GM23338 (cell line): ENCODE results near the gene CYTL1. TPM values are rescaled to one million over a fixed set of nuclear protein-coding genes. Genes with fewer than 3 reads are reported as not detected.
A peak's percentile ranks its signal among the peaks of the same experiment; 100 is the strongest.

ENCODE experiments used
- ATAC-seq: fragments of 200-7000 bp; cut with Tn5 transposase; 3 replicates; pipeline ENCODE4 v1.9.1; 2020
- DNase-seq: peaks from one replicate; pipeline ENCODE4 v3.0.0-alpha.2; 2015; ENCODE audit warnings: low spot score
- H2AFZ ChIP-seq: fragments of 200-600 bp; sonication (generic); 2 replicates; pipeline ENCODE4 v1.8.0; 2016; ENCODE audit warnings: antibody characterized with exemption, mild to moderate bottlenecking, moderate library complexity
- H3F3A ChIP-seq: fragments of 200-600 bp; sonication (generic); replicated peaks from 2 replicates; pipeline ENCODE4 v1.8.0; 2017; ENCODE audit warnings: antibody characterized with exemption, mixed run types, low read depth
- H3K27ac ChIP-seq: fragments of 200-600 bp; sonication (generic); 2 replicates; pipeline ENCODE4 v1.6.1; 2016; ENCODE audit warnings: low read depth
- H3K27me3 ChIP-seq: fragments of 200-600 bp; sonication (generic); 2 replicates; pipeline ENCODE4 v1.8.0; 2016; ENCODE audit warnings: mild to moderate bottlenecking, mixed run types, moderate library complexity; ENCODE audit not compliant: insufficient read depth
- H3K36me3 ChIP-seq: fragments of 200-600 bp; sonication (generic); 2 replicates; pipeline ENCODE4 v1.8.0; 2016; ENCODE audit warnings: mild to moderate bottlenecking; ENCODE audit not compliant: insufficient read depth
- H3K4me1 ChIP-seq: fragments of 200-600 bp; sonication (generic); 2 replicates; pipeline ENCODE4 v1.8.0; 2016; ENCODE audit warnings: mild to moderate bottlenecking, moderate library complexity; ENCODE audit not compliant: insufficient read depth
- H3K4me2 ChIP-seq: fragments of 200-600 bp; sonication (generic); 2 replicates; pipeline ENCODE4 v1.7.1; 2017; ENCODE audit warnings: mixed run types
- H3K4me3 ChIP-seq: fragments of 200-600 bp; sonication (generic); 2 replicates; pipeline ENCODE4 v1.6.1; 2016; ENCODE audit warnings: mixed run types
- H3K79me2 ChIP-seq: fragments of 200-600 bp; sonication (generic); replicated peaks from 2 replicates; pipeline ENCODE4 v1.8.0; 2017; ENCODE audit warnings: mild to moderate bottlenecking; ENCODE audit not compliant: insufficient read depth
- H3K9me2 ChIP-seq: fragments of 200-600 bp; sonication (generic); 2 replicates; pipeline ENCODE4 v1.8.0; 2017; ENCODE audit not compliant: insufficient read depth
- H4K20me1 ChIP-seq: fragments of 200-600 bp; sonication (generic); replicated peaks from 2 replicates; pipeline ENCODE4 v1.8.0; 2017; ENCODE audit warnings: mild to moderate bottlenecking; ENCODE audit not compliant: insufficient read depth
- H3K27ac Mint-ChIP-seq: 2 replicates; pipeline ENCODE4 v1.8.0; 2020; ENCODE audit warnings: inconsistent platforms, mild to moderate bottlenecking, moderate library complexity, mixed read lengths
- H3K27me3 Mint-ChIP-seq: 3 replicates; pipeline ENCODE4 v1.8.0; 2022; ENCODE audit warnings: low read depth, mild to moderate bottlenecking, moderate library complexity, mixed read lengths, inconsistent platforms; ENCODE audit not compliant: insufficient read depth, poor library complexity
- H3K36me3 Mint-ChIP-seq: 3 replicates; pipeline ENCODE4 v1.8.0; 2021; ENCODE audit warnings: low read depth, mild to moderate bottlenecking, inconsistent platforms, moderate library complexity, mixed read lengths
- H3K4me1 Mint-ChIP-seq: 3 replicates; pipeline ENCODE4 v1.8.0; 2020; ENCODE audit warnings: mild to moderate bottlenecking, inconsistent platforms, mixed read lengths
- H3K4me3 Mint-ChIP-seq: 3 replicates; pipeline ENCODE4 v1.8.0; 2021; ENCODE audit warnings: moderate library complexity, mild to moderate bottlenecking, inconsistent platforms, mixed read lengths
- H3K9me3 Mint-ChIP-seq: 3 replicates; pipeline ENCODE4 v1.8.0; 2020; ENCODE audit warnings: moderate library complexity, mild to moderate bottlenecking, inconsistent platforms, mixed read lengths
- CREB1 ChIP-seq: fragments of 250-450 bp; sonication (Bioruptor Pico); IDR thresholded peaks from 2 replicates; pipeline ENCODE4 v1.5.0; 2020; ENCODE audit warnings: low read depth, mild to moderate bottlenecking, moderate library complexity
- EZH2 ChIP-seq: fragments of 200-600 bp; sonication (generic); IDR thresholded peaks from one replicate; pipeline ENCODE4 v1.8.0; 2017; ENCODE audit warnings: antibody characterized with exemption, mild to moderate bottlenecking, low read depth; ENCODE audit not compliant: unreplicated experiment
- EZH2phosphoT487 ChIP-seq: fragments of 200-600 bp; sonication (generic); IDR thresholded peaks from one replicate; pipeline ENCODE4 v1.8.1; 2018; ENCODE audit warnings: antibody characterized with exemption; ENCODE audit not compliant: unreplicated experiment
- JUNB ChIP-seq: IDR thresholded peaks from one replicate; pipeline ENCODE4 v1.6.1; 2016; ENCODE audit warnings: antibody characterized with exemption; ENCODE audit not compliant: unreplicated experiment
- NANOG ChIP-seq: IDR thresholded peaks from 2 replicates; pipeline ENCODE4 v1.6.1; 2016; ENCODE audit warnings: antibody characterized with exemption, borderline replicate concordance
- POLR2AphosphoS5 ChIP-seq: IDR thresholded peaks from 2 replicates; pipeline ENCODE4 v1.6.1; 2016; ENCODE audit warnings: antibody characterized with exemption, low read depth
- STAT1 ChIP-seq: IDR thresholded peaks from one replicate; pipeline ENCODE4 v1.6.1; 2016; ENCODE audit warnings: antibody characterized with exemption; ENCODE audit not compliant: unreplicated experiment
- ZNF114 ChIP-seq: fragments of 250-450 bp; sonication (Bioruptor Pico); IDR thresholded peaks from 2 replicates; pipeline ENCODE4 v1.5.0; 2020; ENCODE audit warnings: mild to moderate bottlenecking, moderate library complexity
- ZNF331 ChIP-seq: fragments of 250-450 bp; sonication (Bioruptor Pico); IDR thresholded peaks from 2 replicates; pipeline ENCODE4 v1.5.0; 2020; ENCODE audit warnings: low read depth, mild to moderate bottlenecking, moderate library complexity
- long read RNA-seq: library from polyadenylated mRNA; unstranded; transcript quantifications from one replicate; pipeline ENCODE4 v2.0.0, GENCODE V29; 2020; ENCODE audit not compliant: unreplicated experiment
- polyA plus RNA-seq: library from polyadenylated mRNA; unstranded; fragments of >200 nt; fragmentation: Nextera tagmentation; extraction: Ambion mirVana; gene quantifications from 2 replicates; pipeline ENCODE4 v1.2.1, GENCODE V29; 2016
- total RNA-seq: library from RNA; depleted of rRNA; stranded (reverse); fragments of >200 nt; shearing (Covaris generic); gene quantifications from 2 replicates; pipeline ENCODE4 v1.2.3, GENCODE V29; 2014; rRNA removed
- TF ChIP-seq, protein P1 (sequence below): fragments of 250-450 bp; sonication (Bioruptor Pico); IDR thresholded peaks from 2 replicates; pipeline ENCODE4 v1.5.0; 2020; ENCODE audit warnings: mild to moderate bottlenecking, moderate library complexity
- TF ChIP-seq, protein P2 (sequence below), 2 experiments: fragments of 200-600 bp in 1 of 2; sonication (generic) in 1 of 2; conservative IDR thresholded peaks; 2 replicates each; pipeline versions ENCODE4 v1.5.1 to v1.6.1; 2016 to 2017; ENCODE audit warnings: antibody characterized with exemption in 2 of 2, low read depth in 2 of 2, mild to moderate bottlenecking in 2 of 2, moderate library complexity in 1 of 2

Gene CYTL1, protein sequence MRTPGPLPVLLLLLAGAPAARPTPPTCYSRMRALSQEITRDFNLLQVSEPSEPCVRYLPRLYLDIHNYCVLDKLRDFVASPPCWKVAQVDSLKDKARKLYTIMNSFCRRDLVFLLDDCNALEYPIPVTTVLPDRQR
- total RNA-seq (8.3 and 12.6 TPM in 2 replicates), polyA plus RNA-seq (17.6 TPM in 2 replicates)
- long read RNA-seq, partial matches to known transcripts = 0 of 7 reads
- long read RNA-seq, other reads (novel, unspliced or antisense) = 4 of 7 reads

DNA sequence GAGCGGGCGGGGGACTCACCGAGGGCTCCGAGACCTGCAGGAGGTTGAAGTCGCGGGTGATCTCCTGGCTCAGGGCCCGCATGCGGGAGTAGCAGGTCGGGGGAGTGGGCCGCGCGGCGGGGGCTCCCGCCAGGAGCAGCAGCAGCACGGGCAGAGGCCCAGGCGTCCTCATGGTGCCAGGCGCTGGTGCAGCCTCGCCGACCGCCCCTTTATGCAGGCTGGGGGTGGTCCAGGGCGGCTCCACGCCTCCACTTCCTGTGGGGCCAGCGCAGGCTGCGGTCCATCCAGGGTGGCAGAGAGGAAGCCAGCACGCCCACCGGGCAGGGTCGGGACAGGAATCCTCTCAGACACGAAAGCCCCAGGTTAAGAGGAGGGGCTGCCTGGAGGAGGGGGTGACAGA, at the start of gene CYTL1:
CYTL1 (minus strand) TSS at position 185 of the 400 bp plus-strand sequence; CDS start at position 172, 13 bp downstream.
- H4K20me1 ChIP-seq = no peaks in the 10 kb centered on the region
- H3K4me1 ChIP-seq = peaks cover 11% of the 10 kb centered on the region; the same call in 1 of the 2 replicates
- H3K4me3 ChIP-seq = peak within 1 kb of the TSS; percentile 56
- no peak within 1 kb of the TSS for H3K27ac ChIP-seq
- H3F3A ChIP-seq = no peaks in the 10 kb centered on the region
- peaks cover 8% of the 10 kb centered on the region for H3K4me1 Mint-ChIP-seq
- DNase-seq = peak; percentile 59
- H2AFZ ChIP-seq = peak within 1 kb of the TSS; percentile 96
- TF ChIP-seq EZH2 (no peak), POLR2AphosphoS5 (peak; percentile 59)
- H3K4me3 Mint-ChIP-seq = peak within 1 kb of the TSS; percentile 66
- no peaks in the 10 kb centered on the region for H3K36me3 ChIP-seq
- H3K4me2 ChIP-seq = peak within 1 kb of the TSS; percentile 77
- H3K27me3 Mint-ChIP-seq = peaks cover 8% of the 10 kb centered on the region
- H3K27ac Mint-ChIP-seq = no peak within 1 kb of the TSS
- H3K9me3 Mint-ChIP-seq = no peaks in the 10 kb centered on the region; the same call in 2 of the 3 replicates
- no peaks in the 10 kb centered on the region for H3K9me2 ChIP-seq
- H3K79me2 ChIP-seq = no peaks in the 10 kb centered on the region
- H3K27me3 ChIP-seq = no peaks in the 10 kb centered on the region
- peak; percentile 91 for ATAC-seq
- H3K36me3 Mint-ChIP-seq = no peaks in the 10 kb centered on the region; the same call in 2 of the 3 replicates

DNA sequence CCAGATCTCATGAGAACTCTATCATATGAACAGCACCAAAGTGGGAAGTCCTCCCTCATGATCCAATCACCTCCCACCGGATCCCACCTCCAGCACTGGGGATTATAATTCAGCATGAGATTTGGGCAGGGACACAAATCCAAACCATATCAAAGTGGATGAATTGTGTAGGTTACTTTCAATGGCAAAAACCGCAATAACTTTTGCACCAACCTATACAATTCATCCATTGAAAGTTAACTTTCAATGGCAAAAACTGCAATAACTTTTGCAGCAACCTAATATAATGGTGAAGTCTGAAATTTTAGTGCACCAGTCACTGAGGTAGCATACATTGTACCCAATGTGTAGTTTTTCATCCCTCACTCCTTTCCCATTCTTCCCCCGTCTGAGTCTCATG, 48.6 kb upstream of the CYTL1 start:
- Histone ChIP-seq H2AFZ (no peak overlapping the region), H3K27me3 (no peaks in the 10 kb centered on the region), H4K20me1 (no peaks in the 10 kb centered on the region), H3K27ac (no peak overlapping the region), H3K9me2 (no peaks in the 10 kb centered on the region), H3F3A (no peaks in the 10 kb centered on the region), H3K36me3 (no peaks in the 10 kb centered on the region), H3K79me2 (no peaks in the 10 kb centered on the region), H3K4me1 (peaks cover 13% of the 10 kb centered on the region; the same call in 1 of the 2 replicates), H3K4me2 (no peak overlapping the region), H3K4me3 (no peak overlapping the region)
- H3K36me3 Mint-ChIP-seq = peaks cover 3% of the 10 kb centered on the region; the same call in 2 of the 3 replicates
- H3K27ac Mint-ChIP-seq = no peak overlapping the region
- no peak for ATAC-seq
- no peak for DNase-seq
- H3K4me3 Mint-ChIP-seq = no peak overlapping the region
- peaks cover 10% of the 10 kb centered on the region for H3K9me3 Mint-ChIP-seq
- no peaks in the 10 kb centered on the region for H3K27me3 Mint-ChIP-seq
- peaks cover 19% of the 10 kb centered on the region for H3K4me1 Mint-ChIP-seq
- TF ChIP-seq POLR2AphosphoS5 (no peak), EZH2phosphoT487 (no peak), JUNB (no peak), ZNF331 (CRISPR knock-in tag) (no peak), STAT1 (no peak), EZH2 (no peak), ZNF114 (CRISPR knock-in tag) (no peak), CREB1 (CRISPR knock-in tag) (no peak), NANOG (no peak)
- TF ChIP-seq, protein P1, sequence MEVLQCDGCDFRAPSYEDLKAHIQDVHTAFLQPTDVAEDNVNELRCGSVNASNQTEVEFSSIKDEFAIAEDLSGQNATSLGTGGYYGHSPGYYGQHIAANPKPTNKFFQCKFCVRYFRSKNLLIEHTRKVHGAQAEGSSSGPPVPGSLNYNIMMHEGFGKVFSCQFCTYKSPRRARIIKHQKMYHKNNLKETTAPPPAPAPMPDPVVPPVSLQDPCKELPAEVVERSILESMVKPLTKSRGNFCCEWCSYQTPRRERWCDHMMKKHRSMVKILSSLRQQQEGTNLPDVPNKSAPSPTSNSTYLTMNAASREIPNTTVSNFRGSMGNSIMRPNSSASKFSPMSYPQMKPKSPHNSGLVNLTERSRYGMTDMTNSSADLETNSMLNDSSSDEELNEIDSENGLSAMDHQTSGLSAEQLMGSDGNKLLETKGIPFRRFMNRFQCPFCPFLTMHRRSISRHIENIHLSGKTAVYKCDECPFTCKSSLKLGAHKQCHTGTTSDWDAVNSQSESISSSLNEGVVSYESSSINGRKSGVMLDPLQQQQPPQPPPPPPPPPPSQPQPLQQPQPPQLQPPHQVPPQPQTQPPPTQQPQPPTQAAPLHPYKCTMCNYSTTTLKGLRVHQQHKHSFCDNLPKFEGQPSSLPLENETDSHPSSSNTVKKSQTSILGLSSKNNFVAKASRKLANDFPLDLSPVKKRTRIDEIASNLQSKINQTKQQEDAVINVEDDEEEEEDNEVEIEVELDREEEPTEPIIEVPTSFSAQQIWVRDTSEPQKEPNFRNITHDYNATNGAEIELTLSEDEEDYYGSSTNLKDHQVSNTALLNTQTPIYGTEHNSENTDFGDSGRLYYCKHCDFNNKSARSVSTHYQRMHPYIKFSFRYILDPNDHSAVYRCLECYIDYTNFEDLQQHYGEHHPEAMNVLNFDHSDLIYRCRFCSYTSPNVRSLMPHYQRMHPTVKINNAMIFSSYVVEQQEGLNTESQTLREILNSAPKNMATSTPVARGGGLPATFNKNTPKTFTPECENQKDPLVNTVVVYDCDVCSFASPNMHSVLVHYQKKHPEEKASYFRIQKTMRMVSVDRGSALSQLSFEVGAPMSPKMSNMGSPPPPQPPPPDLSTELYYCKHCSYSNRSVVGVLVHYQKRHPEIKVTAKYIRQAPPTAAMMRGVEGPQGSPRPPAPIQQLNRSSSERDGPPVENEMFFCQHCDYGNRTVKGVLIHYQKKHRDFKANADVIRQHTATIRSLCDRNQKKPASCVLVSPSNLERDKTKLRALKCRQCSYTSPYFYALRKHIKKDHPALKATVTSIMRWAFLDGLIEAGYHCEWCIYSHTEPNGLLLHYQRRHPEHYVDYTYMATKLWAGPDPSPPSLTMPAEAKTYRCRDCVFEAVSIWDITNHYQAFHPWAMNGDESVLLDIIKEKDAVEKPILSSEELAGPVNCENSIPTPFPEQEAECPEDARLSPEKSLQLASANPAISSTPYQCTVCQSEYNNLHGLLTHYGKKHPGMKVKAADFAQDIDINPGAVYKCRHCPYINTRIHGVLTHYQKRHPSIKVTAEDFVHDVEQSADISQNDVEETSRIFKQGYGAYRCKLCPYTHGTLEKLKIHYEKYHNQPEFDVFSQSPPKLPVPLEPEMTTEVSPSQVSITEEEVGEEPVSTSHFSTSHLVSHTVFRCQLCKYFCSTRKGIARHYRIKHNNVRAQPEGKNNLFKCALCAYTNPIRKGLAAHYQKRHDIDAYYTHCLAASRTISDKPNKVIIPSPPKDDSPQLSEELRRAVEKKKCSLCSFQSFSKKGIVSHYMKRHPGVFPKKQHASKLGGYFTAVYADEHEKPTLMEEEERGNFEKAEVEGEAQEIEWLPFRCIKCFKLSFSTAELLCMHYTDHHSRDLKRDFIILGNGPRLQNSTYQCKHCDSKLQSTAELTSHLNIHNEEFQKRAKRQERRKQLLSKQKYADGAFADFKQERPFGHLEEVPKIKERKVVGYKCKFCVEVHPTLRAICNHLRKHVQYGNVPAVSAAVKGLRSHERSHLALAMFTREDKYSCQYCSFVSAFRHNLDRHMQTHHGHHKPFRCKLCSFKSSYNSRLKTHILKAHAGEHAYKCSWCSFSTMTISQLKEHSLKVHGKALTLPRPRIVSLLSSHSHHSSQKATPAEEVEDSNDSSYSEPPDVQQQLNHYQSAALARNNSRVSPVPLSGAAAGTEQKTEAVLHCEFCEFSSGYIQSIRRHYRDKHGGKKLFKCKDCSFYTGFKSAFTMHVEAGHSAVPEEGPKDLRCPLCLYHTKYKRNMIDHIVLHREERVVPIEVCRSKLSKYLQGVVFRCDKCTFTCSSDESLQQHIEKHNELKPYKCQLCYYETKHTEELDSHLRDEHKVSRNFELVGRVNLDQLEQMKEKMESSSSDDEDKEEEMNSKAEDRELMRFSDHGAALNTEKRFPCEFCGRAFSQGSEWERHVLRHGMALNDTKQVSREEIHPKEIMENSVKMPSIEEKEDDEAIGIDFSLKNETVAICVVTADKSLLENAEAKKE = no peak
- TF ChIP-seq, protein P2, sequence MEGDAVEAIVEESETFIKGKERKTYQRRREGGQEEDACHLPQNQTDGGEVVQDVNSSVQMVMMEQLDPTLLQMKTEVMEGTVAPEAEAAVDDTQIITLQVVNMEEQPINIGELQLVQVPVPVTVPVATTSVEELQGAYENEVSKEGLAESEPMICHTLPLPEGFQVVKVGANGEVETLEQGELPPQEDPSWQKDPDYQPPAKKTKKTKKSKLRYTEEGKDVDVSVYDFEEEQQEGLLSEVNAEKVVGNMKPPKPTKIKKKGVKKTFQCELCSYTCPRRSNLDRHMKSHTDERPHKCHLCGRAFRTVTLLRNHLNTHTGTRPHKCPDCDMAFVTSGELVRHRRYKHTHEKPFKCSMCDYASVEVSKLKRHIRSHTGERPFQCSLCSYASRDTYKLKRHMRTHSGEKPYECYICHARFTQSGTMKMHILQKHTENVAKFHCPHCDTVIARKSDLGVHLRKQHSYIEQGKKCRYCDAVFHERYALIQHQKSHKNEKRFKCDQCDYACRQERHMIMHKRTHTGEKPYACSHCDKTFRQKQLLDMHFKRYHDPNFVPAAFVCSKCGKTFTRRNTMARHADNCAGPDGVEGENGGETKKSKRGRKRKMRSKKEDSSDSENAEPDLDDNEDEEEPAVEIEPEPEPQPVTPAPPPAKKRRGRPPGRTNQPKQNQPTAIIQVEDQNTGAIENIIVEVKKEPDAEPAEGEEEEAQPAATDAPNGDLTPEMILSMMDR (conservative IDR thresholded peaks at IDR 0.05; ENCODE audit: low read depth in 2 of 2) = no peak
